ENCODE data around the gene LTB4R.

DNA sequence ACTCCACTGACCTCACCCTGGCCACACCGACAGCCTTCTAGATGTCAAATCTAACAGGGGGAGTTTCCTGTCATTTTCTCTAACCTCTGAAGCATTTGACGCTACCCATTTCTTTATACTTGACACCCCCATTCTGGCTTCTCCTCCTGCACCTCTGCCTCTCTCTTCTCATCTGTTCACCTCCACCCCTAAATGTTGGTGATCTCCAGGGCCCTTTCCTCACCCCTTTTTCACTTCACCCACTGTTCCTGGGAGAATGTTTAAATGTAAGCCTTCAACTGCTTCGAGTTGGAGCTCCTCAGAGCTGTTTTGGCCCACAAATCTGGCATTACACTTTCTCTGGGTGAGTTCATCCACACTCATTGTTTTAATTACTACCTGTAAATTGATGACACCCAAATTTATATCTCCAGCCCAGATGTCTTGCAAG, 39.5 kb upstream of the LTB4R start:
- TF ChIP-seq CTCF (conservative IDR thresholded peaks at IDR 0.05 in 1 of 2, IDR thresholded peaks at IDR 0.05 in 1 of 2; ENCODE audit: extremely low read depth in 1 of 2, insufficient read depth in 1 of 2, low read depth in 1 of 2, low read length in 2 of 2): no peak
- TF ChIP-seq EZH2 (IDR thresholded peaks at IDR 0.05; ENCODE audit: borderline replicate concordance, low read length): no peak

Data from mammary epithelial cell (primary cell).